T-helper 2 cell treated with Interferon-gamma antibody and Interleukin-4, amounts not matched to agents 5 μg/mL and 100 μg/mL, for 36 hours (primary cell): ENCODE measurements around the gene REG4.
"Not testable (repeated sequence)": the region's sequence is repeated elsewhere in the genome, so short reads cannot be mapped to it uniquely, and the experiment has no call there.

Source experiments
- DNase-seq: peaks from one replicate; pipeline ENCODE4 v3.0.0; 2021; ENCODE audit warnings: low spot score
- H3K27ac Mint-ChIP-seq: one replicate; pipeline ENCODE4 v1.8.0; 2021; ENCODE audit warnings: mild to moderate bottlenecking, mixed read lengths
- H3K27me3 Mint-ChIP-seq: one replicate; pipeline ENCODE4 v1.8.0; 2021; ENCODE audit warnings: low read depth, mixed read lengths
- H3K36me3 Mint-ChIP-seq: one replicate; pipeline ENCODE4 v1.8.0; 2021; ENCODE audit warnings: low read depth, mixed read lengths
- H3K4me1 Mint-ChIP-seq: one replicate; pipeline ENCODE4 v1.8.0; 2021; ENCODE audit warnings: low read depth, mixed read lengths
- H3K4me3 Mint-ChIP-seq: one replicate; pipeline ENCODE4 v1.8.0; 2022; ENCODE audit warnings: mild to moderate bottlenecking, moderate library complexity, mixed read lengths
- H3K9me3 Mint-ChIP-seq: one replicate; pipeline ENCODE4 v1.8.0; 2021; ENCODE audit warnings: mixed read lengths

The REG4 gene

DNA sequence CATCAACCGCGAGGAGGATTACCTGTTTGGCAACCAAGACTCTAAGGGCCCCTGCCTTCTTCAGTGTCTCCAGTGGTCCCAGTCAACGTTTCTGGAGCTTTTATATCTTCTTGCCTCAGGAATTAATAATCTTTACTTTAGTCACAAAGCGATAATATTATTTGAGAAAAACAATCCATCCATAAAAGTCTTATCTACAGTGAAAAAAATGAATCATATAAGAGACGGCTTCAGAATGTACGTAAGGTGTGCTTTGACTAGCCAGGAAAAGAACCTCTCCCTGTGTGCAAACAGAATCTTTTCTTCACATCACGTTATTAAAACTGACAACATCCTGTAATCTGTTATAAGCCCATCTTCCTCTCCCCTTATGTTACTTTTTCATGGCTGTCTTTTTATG is at the start of gene REG4:
TSS of gene REG4 (minus strand) at position 74 of the 400 bp plus-strand sequence. CDS start 2,691 bp downstream, outside the sequence.
- no peak within 1 kb of the TSS for H3K27ac Mint-ChIP-seq
- peaks cover 7% of the 10 kb centered on the region for H3K4me1 Mint-ChIP-seq
- peaks cover 36% of the 10 kb centered on the region for H3K27me3 Mint-ChIP-seq
- no peak within 1 kb of the TSS for H3K4me3 Mint-ChIP-seq
- no peaks in the 10 kb centered on the region for H3K9me3 Mint-ChIP-seq
- H3K36me3 Mint-ChIP-seq, result no peaks in the 10 kb centered on the region
- DNase-seq, result no peak

DNA sequence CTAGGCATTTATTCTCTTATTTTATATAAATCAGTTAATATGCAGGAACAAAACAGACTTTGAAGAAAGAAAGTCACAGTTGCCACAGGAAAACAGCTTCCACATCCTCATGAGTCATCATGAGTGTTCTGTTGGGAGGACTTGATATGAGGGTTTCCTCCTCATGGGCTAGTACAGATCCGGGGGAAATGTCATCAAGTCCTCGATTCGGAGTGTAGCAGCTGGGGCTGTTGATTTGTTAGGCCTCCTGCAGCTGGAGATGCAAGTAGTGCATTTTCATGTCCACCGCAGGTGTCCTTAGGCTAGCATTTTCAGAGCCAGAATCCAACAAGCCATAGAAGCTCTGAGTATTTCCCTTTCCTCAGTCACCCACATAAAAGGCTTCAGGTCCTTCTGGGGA is 48.4 kb upstream of the REG4 start:
- Mint-ChIP-seq H3K36me3 (peaks cover 4% of the 10 kb centered on the region), H3K4me3 (peak overlapping the region; percentile 31), H3K27ac (peak overlapping the region; percentile 29), H3K27me3 (peaks cover 20% of the 10 kb centered on the region), H3K9me3 (no peaks in the 10 kb centered on the region), H3K4me1 (peaks cover 26% of the 10 kb centered on the region)
- DNase-seq, result peak; percentile 19

DNA sequence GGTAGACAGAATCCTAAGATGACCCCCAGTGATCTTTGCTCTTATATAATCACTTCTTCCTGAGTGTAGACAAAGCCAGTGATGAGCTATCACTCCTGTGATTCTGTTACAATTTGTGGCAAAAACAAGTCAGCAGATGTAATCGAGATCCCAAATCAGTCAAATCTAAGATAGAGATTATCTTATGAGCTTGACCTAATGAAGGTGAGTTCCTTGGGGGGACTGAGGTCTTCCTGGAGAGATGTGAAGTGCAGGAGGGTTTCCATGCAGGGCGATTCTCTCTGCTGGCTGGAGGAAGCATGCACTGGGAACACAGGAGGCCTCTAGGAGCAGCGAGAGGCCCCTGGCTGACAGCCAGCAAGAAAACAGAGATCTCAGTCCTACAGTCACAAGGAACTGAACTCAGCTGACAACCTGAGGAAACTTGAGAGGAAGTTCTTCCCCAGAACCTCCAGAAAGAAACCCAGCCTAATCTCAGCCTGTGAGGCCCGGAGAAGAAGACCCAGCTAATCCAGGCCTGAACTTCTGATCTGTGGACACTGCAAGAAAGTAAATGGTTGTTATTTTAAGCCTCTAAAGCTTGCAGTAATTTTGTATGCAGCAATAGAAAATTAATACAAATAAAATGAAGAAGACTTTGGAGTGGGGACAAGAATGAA is 47.4 kb upstream of the REG4 start:
- peak overlapping the region; percentile 5 for H3K27ac Mint-ChIP-seq
- H3K36me3 Mint-ChIP-seq, H3K9me3 Mint-ChIP-seq, DNase-seq: not testable (repeated sequence)
- H3K27me3 Mint-ChIP-seq, result peaks cover 14% of the 10 kb centered on the region
- peaks cover 26% of the 10 kb centered on the region for H3K4me1 Mint-ChIP-seq
- peak overlapping the region; percentile 31 for H3K4me3 Mint-ChIP-seq

DNA sequence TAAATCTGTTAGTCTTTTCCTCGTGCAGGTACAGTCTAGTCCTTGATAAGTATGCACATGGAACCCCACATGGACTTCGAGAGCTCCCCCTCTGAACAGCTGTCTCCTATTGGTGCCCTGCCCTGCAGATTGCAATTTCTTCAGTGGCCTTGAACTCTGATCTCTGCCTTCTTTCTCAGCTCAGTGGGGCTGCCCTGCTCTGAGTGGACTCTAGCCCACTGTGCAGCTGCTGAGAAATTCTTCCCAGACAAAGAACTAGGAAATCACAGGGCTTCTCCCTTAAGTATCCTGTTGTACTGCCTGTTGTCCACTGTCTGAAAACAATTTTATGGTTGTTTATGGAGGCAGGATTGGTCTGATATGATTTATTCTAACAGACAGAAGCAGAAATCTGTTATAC is 46.9 kb upstream of the REG4 start:
- Mint-ChIP-seq H3K27ac (no peak overlapping the region), H3K4me3 (no peak overlapping the region), H3K9me3 (no peaks in the 10 kb centered on the region), H3K4me1 (peaks cover 26% of the 10 kb centered on the region), H3K27me3 (peaks cover 9% of the 10 kb centered on the region), H3K36me3 (peaks cover 4% of the 10 kb centered on the region)
- no peak for DNase-seq

DNA sequence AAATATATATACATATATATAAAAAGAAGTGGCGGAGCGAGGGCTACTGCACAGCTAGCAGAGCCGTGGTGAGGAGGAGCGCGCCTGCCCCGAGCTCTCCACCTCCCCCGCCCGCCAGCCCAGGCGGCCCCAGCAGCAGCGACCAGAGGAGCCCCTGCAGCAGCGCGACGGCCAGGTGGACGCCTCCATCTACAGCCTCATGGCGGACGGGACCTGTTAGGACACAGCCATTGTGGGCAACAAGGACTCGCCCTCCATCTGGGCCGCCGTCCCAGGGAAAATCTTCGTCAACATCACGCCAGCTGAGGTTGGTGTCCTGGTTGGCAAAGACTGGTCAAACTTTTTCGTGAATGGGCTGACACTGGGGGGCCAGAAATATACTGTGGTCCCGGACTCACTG is 41.9 kb upstream of the REG4 start:
- no peaks in the 10 kb centered on the region for H3K9me3 Mint-ChIP-seq

DNA sequence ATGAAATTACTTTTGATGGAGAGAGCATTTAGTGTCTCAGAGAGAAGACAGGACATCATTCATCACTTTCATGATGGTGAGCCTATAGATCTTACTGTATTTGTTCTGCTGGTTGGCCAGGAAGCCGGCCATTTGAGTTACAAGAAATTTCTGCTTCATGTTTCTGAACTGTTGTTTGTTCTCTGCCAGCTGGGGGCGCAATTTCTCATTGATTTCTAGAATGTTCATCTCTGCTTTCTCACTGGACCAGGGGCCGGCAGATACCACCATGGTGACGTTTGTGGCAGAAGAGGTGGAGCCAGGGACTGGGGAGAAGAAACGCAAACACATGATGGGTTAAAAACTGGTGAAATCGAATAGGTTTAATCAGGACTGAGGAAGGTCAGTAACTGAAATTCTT is 32.9 kb upstream of the REG4 start:
- not testable (repeated sequence) for H3K4me3 Mint-ChIP-seq, H3K27ac Mint-ChIP-seq, H3K4me1 Mint-ChIP-seq, H3K9me3 Mint-ChIP-seq, H3K36me3 Mint-ChIP-seq, DNase-seq
- peaks cover 47% of the 10 kb centered on the region for H3K27me3 Mint-ChIP-seq

More for the DNA sequence above, 41.9 kb upstream of the REG4 start:
- H3K36me3 Mint-ChIP-seq, result no peaks in the 10 kb centered on the region
- no peak overlapping the region for H3K4me3 Mint-ChIP-seq
- no peaks in the 10 kb centered on the region for H3K4me1 Mint-ChIP-seq
- H3K27me3 Mint-ChIP-seq, result peaks cover 15% of the 10 kb centered on the region
- no peak overlapping the region for H3K27ac Mint-ChIP-seq
- DNase-seq, result no peak

DNA sequence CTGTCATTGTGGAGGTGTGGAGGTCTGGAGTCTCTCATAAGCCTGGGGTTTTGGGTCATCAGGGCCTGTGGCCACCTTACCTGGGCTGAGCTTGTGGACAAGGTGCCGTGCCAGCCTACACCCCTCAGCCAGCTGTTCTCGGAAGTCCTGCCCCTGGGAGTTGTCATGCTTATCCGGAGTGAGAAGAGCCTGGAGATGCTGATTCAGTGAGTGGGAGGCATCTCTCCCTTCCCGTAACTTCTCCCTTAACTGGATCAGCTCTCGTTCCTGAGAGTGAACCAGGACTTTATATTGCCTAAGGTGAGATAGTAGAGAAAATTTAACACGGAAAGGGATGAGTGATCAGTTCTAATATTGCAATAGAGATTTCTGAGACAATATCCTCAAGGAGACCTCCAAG is 30.0 kb upstream of the REG4 start:
- no peaks in the 10 kb centered on the region for H3K9me3 Mint-ChIP-seq
- no peaks in the 10 kb centered on the region for H3K4me1 Mint-ChIP-seq
- no peak overlapping the region for H3K27ac Mint-ChIP-seq
- H3K27me3 Mint-ChIP-seq, result peaks cover 43% of the 10 kb centered on the region
- DNase-seq, result no peak
- no peak overlapping the region for H3K4me3 Mint-ChIP-seq
- no peaks in the 10 kb centered on the region for H3K36me3 Mint-ChIP-seq

DNA sequence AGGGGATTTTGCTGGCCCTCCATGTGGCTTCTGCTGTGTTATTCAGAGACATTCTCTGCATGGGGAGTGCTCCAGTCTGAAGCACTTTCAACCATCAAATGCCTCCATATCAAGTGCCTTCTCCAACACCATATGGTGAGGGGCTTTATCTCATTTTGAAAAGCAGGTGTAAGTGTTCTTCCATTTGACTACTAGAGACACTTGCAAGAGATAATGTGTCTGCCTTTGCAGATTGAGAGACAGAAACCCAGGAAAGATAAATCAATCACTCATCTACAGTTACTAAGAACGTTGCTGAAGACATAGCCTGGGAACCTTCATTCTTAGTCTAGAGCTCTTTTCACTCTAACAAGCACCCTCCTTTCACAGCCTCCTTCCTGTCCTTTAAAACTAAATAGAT is 29.5 kb upstream of the REG4 start:
- no peak overlapping the region for H3K27ac Mint-ChIP-seq
- H3K4me1 Mint-ChIP-seq, result no peaks in the 10 kb centered on the region
- no peak for DNase-seq
- H3K36me3 Mint-ChIP-seq, result no peaks in the 10 kb centered on the region
- H3K27me3 Mint-ChIP-seq, result peaks cover 42% of the 10 kb centered on the region
- no peaks in the 10 kb centered on the region for H3K9me3 Mint-ChIP-seq
- H3K4me3 Mint-ChIP-seq, result no peak overlapping the region

DNA sequence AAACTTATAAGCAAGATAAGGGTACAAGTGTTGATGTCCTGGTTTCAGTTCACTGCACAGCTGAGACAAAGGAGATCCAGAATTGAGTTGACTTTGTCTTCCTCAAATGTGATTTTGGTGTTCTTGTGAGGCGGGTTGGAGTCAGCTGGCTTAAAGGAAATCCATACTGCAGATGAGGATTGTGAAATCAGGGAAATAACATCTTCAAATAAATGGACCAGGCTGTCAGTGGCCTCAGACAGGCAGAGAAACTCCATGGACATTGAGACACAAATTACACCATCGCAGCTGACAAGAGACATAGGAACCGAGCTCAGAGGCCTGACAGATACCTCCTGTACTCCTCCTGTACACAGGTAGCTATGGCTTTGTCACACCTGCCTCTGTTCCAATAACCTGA is 27.0 kb upstream of the REG4 start:
- H3K27ac Mint-ChIP-seq, result no peak overlapping the region
- no peak for DNase-seq
- H3K9me3 Mint-ChIP-seq, result no peaks in the 10 kb centered on the region
- no peaks in the 10 kb centered on the region for H3K36me3 Mint-ChIP-seq
- H3K4me1 Mint-ChIP-seq, result no peaks in the 10 kb centered on the region
- peaks cover 36% of the 10 kb centered on the region for H3K27me3 Mint-ChIP-seq
- no peak overlapping the region for H3K4me3 Mint-ChIP-seq

DNA sequence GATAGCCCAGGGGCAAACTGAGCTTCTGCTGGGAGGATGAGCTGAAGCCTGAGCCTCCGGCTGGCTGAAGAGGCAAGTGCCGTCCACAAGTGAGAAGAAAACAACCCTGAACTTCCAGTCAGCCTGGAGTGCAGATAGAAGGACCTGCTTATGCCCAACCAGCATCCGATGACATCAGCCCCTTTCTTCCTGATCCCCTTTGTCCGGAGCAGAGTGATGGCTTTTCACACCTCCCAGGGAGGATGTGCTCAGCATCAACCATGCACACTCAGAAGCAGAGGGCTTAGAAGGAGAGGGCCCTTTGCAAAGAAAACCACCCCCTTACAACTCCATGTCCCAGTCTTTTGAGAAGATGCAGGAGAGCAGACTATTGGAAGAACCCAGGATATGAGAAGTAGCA is 23.7 kb upstream of the REG4 start:
- Mint-ChIP-seq H3K27ac (no peak overlapping the region), H3K4me1 (no peaks in the 10 kb centered on the region)
- DNase-seq, result no peak

DNA sequence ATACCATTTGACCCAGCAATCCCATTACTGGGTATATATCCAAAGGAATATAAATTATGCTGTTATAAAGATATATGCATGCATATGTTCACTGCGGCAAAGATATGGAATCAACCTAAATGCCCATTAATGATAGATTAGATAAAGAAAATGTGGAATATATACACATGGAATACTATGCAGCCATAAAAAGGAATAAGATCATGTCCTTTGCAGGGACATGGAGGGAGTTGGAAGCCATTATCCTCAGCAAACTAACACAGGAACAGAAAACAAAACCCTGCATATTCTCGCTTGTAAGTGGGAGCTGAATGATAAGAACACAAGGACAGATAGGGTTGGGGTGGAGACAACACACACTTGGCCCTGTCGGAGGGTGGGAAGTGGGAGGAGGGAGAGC is 19.8 kb upstream of the REG4 start:
- Mint-ChIP-seq H3K4me3 (no peak overlapping the region), H3K9me3 (no peaks in the 10 kb centered on the region), H3K27ac (no peak overlapping the region), H3K4me1 (no peaks in the 10 kb centered on the region), H3K27me3 (peaks cover 29% of the 10 kb centered on the region), H3K36me3 (no peaks in the 10 kb centered on the region)
- no peak for DNase-seq

More for the DNA sequence above, 23.7 kb upstream of the REG4 start:
- Mint-ChIP-seq H3K36me3 (no peaks in the 10 kb centered on the region), H3K4me3 (no peak overlapping the region), H3K9me3 (no peaks in the 10 kb centered on the region), H3K27me3 (peaks cover 26% of the 10 kb centered on the region)

DNA sequence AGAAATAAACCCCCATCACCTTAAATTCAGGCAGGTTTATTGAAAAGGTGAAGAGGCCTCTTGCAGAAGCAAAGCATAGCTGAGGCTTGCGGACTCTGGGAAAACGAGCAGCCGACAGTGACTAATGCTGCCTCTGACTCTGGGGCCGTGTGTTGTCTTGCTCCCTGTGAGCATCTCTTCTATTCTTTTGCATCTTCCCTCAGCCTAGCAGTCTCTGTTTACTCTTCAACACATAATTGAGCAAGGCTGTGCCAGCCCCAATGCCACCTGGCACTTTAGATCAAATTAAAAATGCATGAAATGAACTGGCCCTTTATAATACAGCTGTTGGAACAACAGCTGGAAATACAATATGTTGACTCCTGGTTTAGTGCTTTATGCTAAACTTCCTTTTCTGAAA is 18.4 kb upstream of the REG4 start:
- no peak overlapping the region for H3K4me3 Mint-ChIP-seq
- no peak overlapping the region for H3K27ac Mint-ChIP-seq
- peaks cover 29% of the 10 kb centered on the region for H3K27me3 Mint-ChIP-seq
- no peaks in the 10 kb centered on the region for H3K9me3 Mint-ChIP-seq
- H3K4me1 Mint-ChIP-seq, result no peaks in the 10 kb centered on the region
- no peaks in the 10 kb centered on the region for H3K36me3 Mint-ChIP-seq
- no peak for DNase-seq

DNA sequence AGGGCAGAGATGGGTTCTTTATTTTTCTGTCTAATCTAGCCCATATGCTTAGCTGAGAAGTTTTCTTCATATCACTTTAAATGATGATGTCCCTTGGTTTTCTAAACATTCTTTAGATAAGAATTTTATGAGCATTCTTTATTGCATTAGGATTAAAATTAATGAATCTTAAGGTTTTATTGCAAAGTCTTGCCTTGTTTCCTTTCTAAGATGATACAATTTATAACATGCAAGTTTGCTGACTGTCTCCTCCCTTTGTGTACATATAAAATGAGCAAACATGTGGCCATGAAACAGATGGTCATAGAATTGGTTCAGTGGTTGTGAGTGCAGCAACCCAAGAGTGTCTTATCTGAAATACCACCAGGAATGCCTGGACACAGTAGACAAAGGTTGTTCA is 17.7 kb upstream of the REG4 start:
- peaks cover 29% of the 10 kb centered on the region for H3K27me3 Mint-ChIP-seq
- not testable (repeated sequence) for DNase-seq, H3K27ac Mint-ChIP-seq, H3K4me3 Mint-ChIP-seq, H3K36me3 Mint-ChIP-seq, H3K4me1 Mint-ChIP-seq, H3K9me3 Mint-ChIP-seq

DNA sequence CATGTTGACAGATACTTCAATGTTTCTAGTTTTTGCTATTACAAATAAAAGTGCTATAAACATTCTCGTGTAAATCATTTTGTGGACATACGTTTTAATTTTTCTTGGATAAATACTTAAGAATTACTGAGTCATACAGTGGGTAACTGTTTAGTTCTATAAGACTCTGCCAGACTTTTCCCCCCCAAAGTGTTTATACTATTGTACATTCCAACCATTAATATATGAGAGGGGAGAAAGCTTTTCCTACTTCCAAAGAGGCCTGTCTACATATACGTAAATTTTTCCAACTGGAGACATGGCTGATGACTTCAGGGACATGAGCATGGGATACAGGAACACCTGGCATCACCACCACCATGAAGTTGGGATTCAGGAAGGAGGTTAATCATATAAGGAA is 17.0 kb upstream of the REG4 start:
- H3K27ac Mint-ChIP-seq, result no peak overlapping the region
- H3K9me3 Mint-ChIP-seq, result no peaks in the 10 kb centered on the region
- H3K27me3 Mint-ChIP-seq, result peaks cover 36% of the 10 kb centered on the region
- H3K4me3 Mint-ChIP-seq, result no peak overlapping the region
- no peaks in the 10 kb centered on the region for H3K4me1 Mint-ChIP-seq
- no peaks in the 10 kb centered on the region for H3K36me3 Mint-ChIP-seq
- DNase-seq, result no peak

DNA sequence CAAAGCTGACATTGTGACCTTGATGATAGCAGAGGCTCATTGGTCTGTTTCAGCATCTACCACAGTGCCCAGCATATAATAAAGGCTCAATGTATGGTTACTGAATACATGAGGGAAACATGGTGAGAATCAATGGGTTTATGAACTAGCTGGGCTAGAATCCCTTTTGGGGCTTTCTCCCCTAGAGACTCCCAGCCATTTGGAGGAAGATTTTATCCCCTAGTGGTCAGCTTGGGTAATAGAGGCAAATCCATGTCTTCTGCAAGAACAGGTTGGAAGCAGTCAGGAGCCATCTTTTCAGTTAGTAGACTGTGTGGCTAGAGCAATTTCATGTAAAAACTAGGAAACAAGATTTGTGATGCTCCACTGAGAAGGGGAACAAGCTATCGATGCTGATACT is 15.8 kb upstream of the REG4 start:
- no peak for DNase-seq
- no peaks in the 10 kb centered on the region for H3K36me3 Mint-ChIP-seq
- no peaks in the 10 kb centered on the region for H3K9me3 Mint-ChIP-seq

More for the DNA sequence above, 15.8 kb upstream of the REG4 start:
- H3K4me1 Mint-ChIP-seq, result no peaks in the 10 kb centered on the region
- H3K27ac Mint-ChIP-seq, result no peak overlapping the region
- peaks cover 34% of the 10 kb centered on the region for H3K27me3 Mint-ChIP-seq
- H3K4me3 Mint-ChIP-seq, result no peak overlapping the region
